GM04503 (cell line): ENCODE data around the gene BECN2.

ENCODE experiments used
- DNase-seq: peaks from one replicate; pipeline ENCODE4 v3.0.0-alpha.2; 2012; ENCODE audit warnings: low read depth

BECN2 gene

GRCh38 chr1:241957692-241958494 lies at the start of gene BECN2:
BECN2 (plus strand) TSS chr1:241957767; CDS start chr1:241957767, 0 bp downstream.
- DNase-seq, result no peak

GRCh38 chr1:241916196-241916595 lies 41.4 kb upstream of the BECN2 start:
- DNase-seq, result no peak

GRCh38 chr1:241917487-241917886 lies 40.1 kb upstream of the BECN2 start:
- DNase-seq, result no peak

GRCh38 chr1:241918879-241919278 lies 38.7 kb upstream of the BECN2 start:
- DNase-seq, result peak; percentile 40

- no peak for DNase-seq
These were observed 33.3 kb upstream of the BECN2 start for GRCh38 chr1:241924080-241924808.

- no peak for DNase-seq
These were observed 31.4 kb upstream of the BECN2 start for GRCh38 chr1:241926141-241926540.

GRCh38 chr1:241927321-241927720 lies 30.2 kb upstream of the BECN2 start:
- no peak for DNase-seq

GRCh38 chr1:241932845-241933244 lies 24.7 kb upstream of the BECN2 start:
- no peak for DNase-seq

- no peak for DNase-seq
These were observed 23.2 kb upstream of the BECN2 start for GRCh38 chr1:241934201-241934848.

GRCh38 chr1:241934866-241935265 lies 22.7 kb upstream of the BECN2 start:
- DNase-seq, result no peak

GRCh38 chr1:241939798-241940197 lies 17.8 kb upstream of the BECN2 start:
- DNase-seq, result no peak

- DNase-seq, result no peak
These were observed 14.8 kb upstream of the BECN2 start for GRCh38 chr1:241942738-241943137.

- DNase-seq, result no peak
These were observed 13.3 kb upstream of the BECN2 start for GRCh38 chr1:241944300-241944699.

- no peak for DNase-seq
These were observed 10.2 kb upstream of the BECN2 start for GRCh38 chr1:241947354-241947753.

- peak; percentile 67 for DNase-seq
These were observed 7.2 kb upstream of the BECN2 start for GRCh38 chr1:241950390-241950789.

- DNase-seq, result no peak
These were observed 4.6 kb downstream of the BECN2 start for GRCh38 chr1:241962153-241962552.

GRCh38 chr1:241963722-241964121 lies 6.2 kb downstream of the BECN2 start:
- DNase-seq, result no peak

- DNase-seq, result no peak
These were observed 7.1 kb downstream of the BECN2 start for GRCh38 chr1:241964550-241965282.

GRCh38 chr1:241968611-241969010 lies 11.0 kb downstream of the BECN2 start:
- no peak for DNase-seq

GRCh38 chr1:241972703-241973369 lies 15.3 kb downstream of the BECN2 start:
- DNase-seq, result no peak

GRCh38 chr1:241976229-241976628 lies 18.7 kb downstream of the BECN2 start:
- DNase-seq, result no peak

- no peak for DNase-seq
These were observed 21.5 kb downstream of the BECN2 start for GRCh38 chr1:241979071-241979470.
